ENCODE measurements around the gene PRMT9. TPM values are rescaled to one million over a fixed set of nuclear protein-coding genes. Genes with fewer than 3 reads are reported as not detected.
A peak's percentile ranks its signal among the peaks of the same experiment; 100 is the strongest.

The PRMT9 gene
- total RNA-seq, 1 donor from 2014 or later: 8.4 TPM

GRCh38 chr4:147629783-147630730 is 53.9 kb downstream of the PRMT9 start:
- H3K27ac Mint-ChIP-seq: no peak overlapping the region
- no peak for DNase-seq (ENCODE audit: low spot score)
- peaks cover 67% of the 10 kb centered on the region for H3K36me3 Mint-ChIP-seq (ENCODE audit: low read depth)
- no peak overlapping the region for H3K4me3 Mint-ChIP-seq (ENCODE audit: low read depth)
- no peaks in the 10 kb centered on the region for H3K9me3 Mint-ChIP-seq
- intact Hi-C loops (cut with micrococcal nuclease): no loop called here
- H3K27me3 Mint-ChIP-seq (ENCODE audit: low read depth): no peaks in the 10 kb centered on the region
- no peaks in the 10 kb centered on the region for H3K4me1 Mint-ChIP-seq (ENCODE audit: low read depth)

- peaks cover 60% of the 10 kb centered on the region for H3K36me3 Mint-ChIP-seq (ENCODE audit: low read depth)
- H3K27ac Mint-ChIP-seq: no peak overlapping the region
- no peaks in the 10 kb centered on the region for H3K4me1 Mint-ChIP-seq (ENCODE audit: low read depth)
- no peaks in the 10 kb centered on the region for H3K9me3 Mint-ChIP-seq
- no peak overlapping the region for H3K4me3 Mint-ChIP-seq (ENCODE audit: low read depth)
- no peaks in the 10 kb centered on the region for H3K27me3 Mint-ChIP-seq (ENCODE audit: low read depth)
- no peak for DNase-seq (ENCODE audit: low spot score)
- intact Hi-C loops (cut with micrococcal nuclease): no loop called here
Observed at GRCh38 chr4:147628415-147628814, 55.5 kb downstream of the PRMT9 start.

- intact Hi-C loops (cut with micrococcal nuclease): no loop called here
- Mint-ChIP-seq H3K27me3 (ENCODE audit: low read depth) (no peaks in the 10 kb centered on the region), H3K27ac (no peak overlapping the region), H3K4me3 (ENCODE audit: low read depth) (no peak overlapping the region), H3K9me3 (no peaks in the 10 kb centered on the region), H3K36me3 (ENCODE audit: low read depth) (peaks cover 60% of the 10 kb centered on the region), H3K4me1 (ENCODE audit: low read depth) (peaks cover 3% of the 10 kb centered on the region)
- no peak for DNase-seq (ENCODE audit: low spot score)
Observed at GRCh38 chr4:147626903-147627302, 57.1 kb downstream of the PRMT9 start.

GRCh38 chr4:147625733-147626132 is 58.2 kb downstream of the PRMT9 start:
- DNase-seq (ENCODE audit: low spot score): no peak
- Mint-ChIP-seq H3K9me3 (no peaks in the 10 kb centered on the region), H3K27me3 (ENCODE audit: low read depth) (no peaks in the 10 kb centered on the region), H3K27ac (no peak overlapping the region), H3K4me1 (ENCODE audit: low read depth) (peaks cover 6% of the 10 kb centered on the region), H3K4me3 (ENCODE audit: low read depth) (no peak overlapping the region), H3K36me3 (ENCODE audit: low read depth) (peaks cover 58% of the 10 kb centered on the region)
- intact Hi-C loops (cut with micrococcal nuclease): no loop called here

- H3K36me3 Mint-ChIP-seq (ENCODE audit: low read depth): peaks cover 43% of the 10 kb centered on the region
- peaks cover 22% of the 10 kb centered on the region for H3K4me1 Mint-ChIP-seq (ENCODE audit: low read depth)
- H3K27me3 Mint-ChIP-seq (ENCODE audit: low read depth): peaks cover 2% of the 10 kb centered on the region
- H3K27ac Mint-ChIP-seq: no peak overlapping the region
- no peaks in the 10 kb centered on the region for H3K9me3 Mint-ChIP-seq
- intact Hi-C loops (cut with micrococcal nuclease): no loop called here
- DNase-seq (ENCODE audit: low spot score): no peak
- peak overlapping the region; percentile 11 for H3K4me3 Mint-ChIP-seq (ENCODE audit: low read depth)
Observed at GRCh38 chr4:147620315-147620714, 63.6 kb downstream of the PRMT9 start.

GRCh38 chr4:147617841-147618691 is 65.9 kb downstream of the PRMT9 start:
- H3K4me3 Mint-ChIP-seq (ENCODE audit: low read depth): peak overlapping the region; percentile 99
- intact Hi-C loops (cut with micrococcal nuclease): loop anchor here (1.0 to 10.0 kb wide), 5 partner anchors 66 to 824 kb away; partner anchors contain the start of genes ARHGAP10, NR3C2 and PRMT9
- no peaks in the 10 kb centered on the region for H3K9me3 Mint-ChIP-seq
- peaks cover 10% of the 10 kb centered on the region for H3K27me3 Mint-ChIP-seq (ENCODE audit: low read depth)
- peak overlapping the region; percentile 98 for H3K27ac Mint-ChIP-seq
- DNase-seq (ENCODE audit: low spot score): no peak
- H3K4me1 Mint-ChIP-seq (ENCODE audit: low read depth): peaks cover 22% of the 10 kb centered on the region
- peaks cover 27% of the 10 kb centered on the region for H3K36me3 Mint-ChIP-seq (ENCODE audit: low read depth)

- DNase-seq (ENCODE audit: low spot score): peak; percentile 97
- no peaks in the 10 kb centered on the region for H3K9me3 Mint-ChIP-seq
- intact Hi-C loops (cut with micrococcal nuclease): loop anchor here (1.0 to 10.0 kb wide), 5 partner anchors 67 to 825 kb away; partner anchors contain the start of genes ARHGAP10, NR3C2 and PRMT9
- peak within 1 kb of the TSS; percentile 98 for H3K27ac Mint-ChIP-seq
- H3K4me1 Mint-ChIP-seq (ENCODE audit: low read depth): peaks cover 19% of the 10 kb centered on the region
- H3K36me3 Mint-ChIP-seq (ENCODE audit: low read depth): peaks cover 23% of the 10 kb centered on the region
- H3K4me3 Mint-ChIP-seq (ENCODE audit: low read depth): peak within 1 kb of the TSS; percentile 99
- peaks cover 15% of the 10 kb centered on the region for H3K27me3 Mint-ChIP-seq (ENCODE audit: low read depth)
Observed at GRCh38 chr4:147617173-147617840, 66.7 kb downstream of the PRMT9 start, which contains the start of gene TMEM184C. TSS of gene TMEM184C (plus strand) at chr4:147617397. CDS start at chr4:147617957, 560 bp downstream.

- peaks cover 23% of the 10 kb centered on the region for H3K36me3 Mint-ChIP-seq (ENCODE audit: low read depth)
- peak overlapping the region; percentile 99 for H3K4me3 Mint-ChIP-seq (ENCODE audit: low read depth)
- H3K4me1 Mint-ChIP-seq (ENCODE audit: low read depth): peaks cover 19% of the 10 kb centered on the region
- H3K27me3 Mint-ChIP-seq (ENCODE audit: low read depth): peaks cover 17% of the 10 kb centered on the region
- intact Hi-C loops (cut with micrococcal nuclease): loop anchor here (1.0 to 10.0 kb wide), 5 partner anchors 67 to 825 kb away; partner anchors contain the start of genes ARHGAP10, NR3C2 and PRMT9
- no peak for DNase-seq (ENCODE audit: low spot score)
- H3K27ac Mint-ChIP-seq: peak overlapping the region; percentile 98
- H3K9me3 Mint-ChIP-seq: no peaks in the 10 kb centered on the region
Observed at GRCh38 chr4:147616849-147617172, 67.2 kb downstream of the PRMT9 start.

GRCh38 chr4:147610686-147611085 is 73.3 kb downstream of the PRMT9 start:
- Mint-ChIP-seq H3K9me3 (no peaks in the 10 kb centered on the region), H3K27me3 (ENCODE audit: low read depth) (peaks cover 30% of the 10 kb centered on the region), H3K36me3 (ENCODE audit: low read depth) (no peaks in the 10 kb centered on the region), H3K27ac (no peak overlapping the region), H3K4me1 (ENCODE audit: low read depth) (no peaks in the 10 kb centered on the region), H3K4me3 (ENCODE audit: low read depth) (no peak overlapping the region)
- no peak for DNase-seq (ENCODE audit: low spot score)
- intact Hi-C loops (cut with micrococcal nuclease): loop anchor here (10.0 kb wide), 1 partner anchor 184 kb away; no protein-coding TSS in a partner anchor

GRCh38 chr4:147607471-147607870 is 76.5 kb downstream of the PRMT9 start:
- no peak for DNase-seq (ENCODE audit: low spot score)
- no peak overlapping the region for H3K4me3 Mint-ChIP-seq (ENCODE audit: low read depth)
- H3K4me1 Mint-ChIP-seq (ENCODE audit: low read depth): no peaks in the 10 kb centered on the region
- no peaks in the 10 kb centered on the region for H3K9me3 Mint-ChIP-seq
- H3K36me3 Mint-ChIP-seq (ENCODE audit: low read depth): no peaks in the 10 kb centered on the region
- intact Hi-C loops (cut with micrococcal nuclease): no loop called here
- H3K27me3 Mint-ChIP-seq (ENCODE audit: low read depth): peaks cover 20% of the 10 kb centered on the region
- H3K27ac Mint-ChIP-seq: no peak overlapping the region

- Mint-ChIP-seq H3K27ac (no peak overlapping the region), H3K36me3 (ENCODE audit: low read depth) (no peaks in the 10 kb centered on the region), H3K27me3 (ENCODE audit: low read depth) (peaks cover 9% of the 10 kb centered on the region), H3K4me1 (ENCODE audit: low read depth) (no peaks in the 10 kb centered on the region), H3K9me3 (no peaks in the 10 kb centered on the region), H3K4me3 (ENCODE audit: low read depth) (no peak overlapping the region)
- DNase-seq (ENCODE audit: low spot score): no peak
- intact Hi-C loops (cut with micrococcal nuclease): no loop called here
Observed at GRCh38 chr4:147605499-147605898, 78.5 kb downstream of the PRMT9 start.

- Mint-ChIP-seq H3K27me3 (ENCODE audit: low read depth) (peaks cover 6% of the 10 kb centered on the region), H3K36me3 (ENCODE audit: low read depth) (no peaks in the 10 kb centered on the region), H3K27ac (no peak overlapping the region), H3K4me1 (ENCODE audit: low read depth) (no peaks in the 10 kb centered on the region), H3K9me3 (no peaks in the 10 kb centered on the region), H3K4me3 (ENCODE audit: low read depth) (no peak overlapping the region)
- DNase-seq (ENCODE audit: low spot score): no peak
- intact Hi-C loops (cut with micrococcal nuclease): no loop called here
Observed at GRCh38 chr4:147599769-147600168, 84.2 kb downstream of the PRMT9 start.
